Measurements from ENCODE around the gene SLC28A1.

Gene SLC28A1

DNA sequence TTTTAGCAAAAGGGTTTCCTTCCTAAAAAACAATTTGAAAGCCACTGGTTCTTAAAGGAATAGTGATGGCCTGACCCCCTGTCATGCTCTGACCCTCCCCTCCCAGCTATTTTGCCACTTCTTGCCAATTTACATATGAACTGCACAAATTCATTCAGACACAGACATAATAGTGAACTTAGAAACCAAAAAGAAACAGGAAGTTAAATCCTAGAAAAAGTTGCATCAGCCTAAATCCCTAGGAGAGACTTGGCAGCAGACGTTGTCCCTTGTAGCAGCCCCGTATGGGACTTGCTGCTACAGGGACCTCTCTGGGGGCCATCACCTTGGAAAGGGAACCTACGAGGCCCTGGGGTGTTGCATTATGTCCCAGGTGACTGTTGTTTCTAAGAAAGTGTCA, 82.9 kb downstream of the SLC28A1 start:
- Histone ChIP-seq H3K27me3 (ENCODE audit: insufficient read depth, low read depth) (no peaks in the 10 kb centered on the region), H3K4me2 (no peak overlapping the region), H3K79me2 (ENCODE audit: insufficient read depth, low read depth) (no peaks in the 10 kb centered on the region), H4K20me1 (ENCODE audit: insufficient read depth) (no peaks in the 10 kb centered on the region), H3K4me1 (ENCODE audit: low read depth, poor library complexity, severe bottlenecking) (no peaks in the 10 kb centered on the region), H3K9ac (no peak overlapping the region), H2AFZ (ENCODE audit: low read depth) (no peak overlapping the region), H3K27ac (no peak overlapping the region), H3K4me3 (IDR thresholded peaks at IDR 0.05; ENCODE audit: insufficient read depth, low read depth, low read length) (no peak overlapping the region), H3K36me3 (ENCODE audit: insufficient read depth) (no peaks in the 10 kb centered on the region)
- TF ChIP-seq, protein P1, sequence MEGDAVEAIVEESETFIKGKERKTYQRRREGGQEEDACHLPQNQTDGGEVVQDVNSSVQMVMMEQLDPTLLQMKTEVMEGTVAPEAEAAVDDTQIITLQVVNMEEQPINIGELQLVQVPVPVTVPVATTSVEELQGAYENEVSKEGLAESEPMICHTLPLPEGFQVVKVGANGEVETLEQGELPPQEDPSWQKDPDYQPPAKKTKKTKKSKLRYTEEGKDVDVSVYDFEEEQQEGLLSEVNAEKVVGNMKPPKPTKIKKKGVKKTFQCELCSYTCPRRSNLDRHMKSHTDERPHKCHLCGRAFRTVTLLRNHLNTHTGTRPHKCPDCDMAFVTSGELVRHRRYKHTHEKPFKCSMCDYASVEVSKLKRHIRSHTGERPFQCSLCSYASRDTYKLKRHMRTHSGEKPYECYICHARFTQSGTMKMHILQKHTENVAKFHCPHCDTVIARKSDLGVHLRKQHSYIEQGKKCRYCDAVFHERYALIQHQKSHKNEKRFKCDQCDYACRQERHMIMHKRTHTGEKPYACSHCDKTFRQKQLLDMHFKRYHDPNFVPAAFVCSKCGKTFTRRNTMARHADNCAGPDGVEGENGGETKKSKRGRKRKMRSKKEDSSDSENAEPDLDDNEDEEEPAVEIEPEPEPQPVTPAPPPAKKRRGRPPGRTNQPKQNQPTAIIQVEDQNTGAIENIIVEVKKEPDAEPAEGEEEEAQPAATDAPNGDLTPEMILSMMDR (conservative IDR thresholded peaks at IDR 0.05; ENCODE audit: low read depth, low read length), result no peak

DNA sequence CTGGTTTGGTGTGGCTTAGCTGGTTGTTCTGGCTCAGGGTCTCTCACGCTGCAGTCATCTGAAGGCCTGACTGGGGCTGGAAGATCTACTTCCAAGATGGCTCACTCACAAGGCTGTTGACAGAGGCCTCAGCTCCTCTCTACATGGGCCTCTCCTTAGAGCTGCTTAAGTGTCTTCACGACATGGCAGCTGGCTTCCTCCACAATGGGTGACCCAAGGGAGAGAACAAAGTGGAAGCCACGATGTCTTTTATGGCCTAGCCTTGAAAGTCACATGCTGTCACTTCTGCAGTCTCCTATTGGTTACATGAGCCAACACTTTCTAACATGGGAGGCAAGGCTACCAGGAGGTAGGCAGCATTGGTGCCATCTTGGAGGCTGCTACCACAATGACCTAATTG, 83.8 kb downstream of the SLC28A1 start:
- no peaks in the 10 kb centered on the region for H3K27me3 ChIP-seq (ENCODE audit: insufficient read depth, low read depth)
- TF ChIP-seq, protein P1 (conservative IDR thresholded peaks at IDR 0.05; ENCODE audit: low read depth, low read length), result no peak
- H3K4me3 ChIP-seq (IDR thresholded peaks at IDR 0.05; ENCODE audit: insufficient read depth, low read depth, low read length), result no peak overlapping the region
- H3K4me2 ChIP-seq, result no peak overlapping the region
- no peaks in the 10 kb centered on the region for H4K20me1 ChIP-seq (ENCODE audit: insufficient read depth)
- no peak overlapping the region for H3K9ac ChIP-seq
- no peak overlapping the region for H2AFZ ChIP-seq (ENCODE audit: low read depth)
- H3K27ac ChIP-seq, result no peak overlapping the region
- H3K36me3 ChIP-seq (ENCODE audit: insufficient read depth), result no peaks in the 10 kb centered on the region
- H3K79me2 ChIP-seq (ENCODE audit: insufficient read depth, low read depth), result no peaks in the 10 kb centered on the region
- no peaks in the 10 kb centered on the region for H3K4me1 ChIP-seq (ENCODE audit: low read depth, poor library complexity, severe bottlenecking)

DNA sequence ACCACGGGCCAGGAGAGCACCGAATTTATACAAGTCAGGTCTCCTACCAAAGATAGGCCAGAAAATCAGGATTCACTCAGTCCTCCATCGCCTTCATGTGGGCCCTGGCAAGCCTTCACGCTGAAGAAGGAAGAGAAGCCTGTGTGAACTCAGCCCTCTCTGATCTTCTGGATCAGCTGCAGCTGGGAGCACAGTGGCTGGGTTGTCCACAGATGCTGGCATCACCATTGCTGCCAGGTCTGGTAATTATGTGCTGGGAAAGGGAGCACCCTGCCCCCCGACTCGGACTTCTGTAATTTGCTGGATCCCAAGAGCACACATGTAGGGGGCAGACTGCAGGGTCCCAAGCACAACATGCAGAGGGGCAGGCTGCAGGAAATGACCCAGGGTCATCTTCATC, 84.8 kb downstream of the SLC28A1 start:
- H3K27ac ChIP-seq, result no peak overlapping the region
- no peak overlapping the region for H3K9ac ChIP-seq
- no peaks in the 10 kb centered on the region for H3K79me2 ChIP-seq (ENCODE audit: insufficient read depth, low read depth)
- no peak overlapping the region for H3K4me3 ChIP-seq (IDR thresholded peaks at IDR 0.05; ENCODE audit: insufficient read depth, low read depth, low read length)
- no peaks in the 10 kb centered on the region for H3K36me3 ChIP-seq (ENCODE audit: insufficient read depth)
- no peak overlapping the region for H2AFZ ChIP-seq (ENCODE audit: low read depth)
- H3K4me1 ChIP-seq (ENCODE audit: low read depth, poor library complexity, severe bottlenecking), result no peaks in the 10 kb centered on the region
- H4K20me1 ChIP-seq (ENCODE audit: insufficient read depth), result no peaks in the 10 kb centered on the region
- TF ChIP-seq, protein P1 (conservative IDR thresholded peaks at IDR 0.05; ENCODE audit: low read depth, low read length), result no peak
- no peak overlapping the region for H3K4me2 ChIP-seq
- H3K27me3 ChIP-seq (ENCODE audit: insufficient read depth, low read depth), result no peaks in the 10 kb centered on the region

DNA sequence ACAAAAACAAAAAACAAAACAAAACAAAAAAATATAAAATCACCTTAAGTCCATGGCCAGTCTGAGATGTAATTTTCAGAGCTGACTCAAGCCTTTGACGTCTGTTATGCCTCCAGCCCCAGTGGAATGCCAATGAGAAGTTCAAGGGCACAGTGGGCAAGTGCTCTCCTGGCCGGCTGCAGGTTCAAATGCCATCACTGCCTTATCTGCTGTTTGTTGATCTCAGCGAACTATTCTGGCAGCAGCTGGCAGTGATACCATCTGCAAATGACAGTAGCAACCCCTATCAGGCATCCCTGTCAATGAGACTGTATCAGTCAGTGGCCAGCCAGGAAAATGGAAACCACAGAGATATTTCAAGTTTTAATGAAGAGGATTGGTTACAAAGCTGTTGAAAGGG, 86.4 kb downstream of the SLC28A1 start:
- Histone ChIP-seq H3K36me3 (ENCODE audit: insufficient read depth) (no peaks in the 10 kb centered on the region), H3K79me2 (ENCODE audit: insufficient read depth, low read depth) (no peaks in the 10 kb centered on the region), H3K9ac (no peak overlapping the region), H3K27ac (no peak overlapping the region), H4K20me1 (ENCODE audit: insufficient read depth) (no peaks in the 10 kb centered on the region), H2AFZ (ENCODE audit: low read depth) (no peak overlapping the region), H3K4me1 (ENCODE audit: low read depth, poor library complexity, severe bottlenecking) (no peaks in the 10 kb centered on the region), H3K4me3 (IDR thresholded peaks at IDR 0.05; ENCODE audit: insufficient read depth, low read depth, low read length) (no peak overlapping the region), H3K27me3 (ENCODE audit: insufficient read depth, low read depth) (no peaks in the 10 kb centered on the region), H3K4me2 (no peak overlapping the region)
- TF ChIP-seq, protein P1 (conservative IDR thresholded peaks at IDR 0.05; ENCODE audit: low read depth, low read length), result no peak

Measured in KMS-11 (cell line).